HG03139 (cell line): ENCODE results near the gene PCNA.
A peak's percentile ranks its signal among the peaks of the same experiment; 100 is the strongest.

Source experiments
- ATAC-seq: cut with Tn5 transposase; IDR thresholded peaks from one replicate; pipeline ENCODE4 v1.9.1; 2021; ENCODE audit not compliant: unreplicated experiment

The PCNA gene

GRCh38 chr20:5143851-5144250, 24.1 kb upstream of the PCNA start:
- no peak for ATAC-seq

GRCh38 chr20:5141615-5142014, 21.9 kb upstream of the PCNA start:
- no peak for ATAC-seq

GRCh38 chr20:5140195-5140594, 20.4 kb upstream of the PCNA start:
- ATAC-seq, result no peak

- no peak for ATAC-seq
Measured at GRCh38 chr20:5136096-5136495, 16.3 kb upstream of the PCNA start.

GRCh38 chr20:5135363-5136012, 15.7 kb upstream of the PCNA start:
- ATAC-seq, result no peak

- ATAC-seq, result no peak
Measured at GRCh38 chr20:5133998-5134397, 14.2 kb upstream of the PCNA start.

GRCh38 chr20:5131502-5131901, 11.7 kb upstream of the PCNA start:
- ATAC-seq, result no peak

GRCh38 chr20:5128886-5129285, 9.1 kb upstream of the PCNA start:
- no peak for ATAC-seq

GRCh38 chr20:5127859-5128424, 8.2 kb upstream of the PCNA start:
- ATAC-seq, result no peak

GRCh38 chr20:5127204-5127858, 7.6 kb upstream of the PCNA start:
- ATAC-seq, result peak; percentile 35

GRCh38 chr20:5126512-5127203, 6.9 kb upstream of the PCNA start, which contains the start of gene CDS2:
Gene CDS2 (plus strand): TSS chr20:5127008. CDS start chr20:5127093, 85 bp downstream.
- peak; percentile 85 for ATAC-seq

GRCh38 chr20:5122873-5123260, 3.1 kb upstream of the PCNA start:
- ATAC-seq, result no peak

- ATAC-seq, result no peak
Measured at GRCh38 chr20:5120185-5120476, 373 bp upstream of the PCNA start.

GRCh38 chr20:5119143-5119434, 669 bp downstream of the PCNA start:
- no peak for ATAC-seq

- ATAC-seq, result no peak
Measured at GRCh38 chr20:5118220-5119142, 1.3 kb downstream of the PCNA start.

- no peak for ATAC-seq
Measured at GRCh38 chr20:5116875-5117274, 2.9 kb downstream of the PCNA start.

- no peak for ATAC-seq
Measured at GRCh38 chr20:5114403-5114802, 5.4 kb downstream of the PCNA start.

GRCh38 chr20:5113615-5113986, 6.2 kb downstream of the PCNA start:
- ATAC-seq, result no peak

- no peak for ATAC-seq
Measured at GRCh38 chr20:5109276-5109675, 10.5 kb downstream of the PCNA start.

GRCh38 chr20:5104479-5104878, 15.3 kb downstream of the PCNA start:
- ATAC-seq, result no peak

- ATAC-seq, result no peak
Measured at GRCh38 chr20:5100684-5101347, 18.9 kb downstream of the PCNA start.
